SIG-M5 treated with dmso at 0.1 percent for 504 hours (cell line): ENCODE measurements around the gene CEP89.
"Not testable (repeated sequence)": the region's sequence is repeated elsewhere in the genome, so short reads cannot be mapped to it uniquely, and the experiment has no call there.

Experiments
- DNase-seq: peaks from one replicate; lab custom pipeline; 2025; ENCODE audit not compliant: unreplicated experiment; lab: John Stamatoyannopoulos, UW

CEP89 gene

GRCh38 chr19:32870981-32871451 lies 100.7 kb downstream of the CEP89 start:
- DNase-seq = no peak

- DNase-seq = no peak
Measured at GRCh38 chr19:32869966-32870573, 101.7 kb downstream of the CEP89 start.

DNA sequence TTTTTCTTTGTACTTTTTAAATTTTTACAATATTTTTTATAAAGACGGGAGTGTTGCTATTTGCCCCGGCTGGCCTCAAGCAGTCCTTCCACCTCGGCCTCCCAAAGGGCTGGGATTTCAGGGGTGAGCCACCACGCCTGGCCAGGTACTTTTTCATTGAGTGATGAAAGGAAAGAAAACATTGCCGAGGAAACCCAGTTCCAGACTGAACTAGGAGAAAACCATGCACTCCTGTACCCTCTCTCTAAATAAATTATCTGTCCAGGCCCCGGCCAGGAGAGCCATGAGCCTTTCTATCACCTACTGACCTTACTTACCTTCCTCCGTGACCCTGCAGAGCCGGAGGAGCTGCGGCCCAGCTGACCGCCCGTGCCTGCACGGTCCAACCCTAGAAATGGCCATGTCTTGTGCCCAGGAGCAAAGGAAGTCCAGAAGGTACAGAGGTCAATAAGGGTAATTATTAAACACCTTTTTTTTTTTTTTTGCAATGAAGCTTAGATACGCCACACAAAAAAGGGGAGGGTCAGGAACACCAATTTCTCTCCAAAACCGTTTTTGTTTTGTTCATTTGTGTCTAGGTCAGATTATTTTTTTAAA lies 102.3 kb downstream of the CEP89 start, which contains the start of gene SLC7A9:
SLC7A9 (minus strand) TSS at position 399 of the 597 bp plus-strand sequence. CDS start 1,233 bp downstream, outside the sequence.
- no peak for DNase-seq

DNA sequence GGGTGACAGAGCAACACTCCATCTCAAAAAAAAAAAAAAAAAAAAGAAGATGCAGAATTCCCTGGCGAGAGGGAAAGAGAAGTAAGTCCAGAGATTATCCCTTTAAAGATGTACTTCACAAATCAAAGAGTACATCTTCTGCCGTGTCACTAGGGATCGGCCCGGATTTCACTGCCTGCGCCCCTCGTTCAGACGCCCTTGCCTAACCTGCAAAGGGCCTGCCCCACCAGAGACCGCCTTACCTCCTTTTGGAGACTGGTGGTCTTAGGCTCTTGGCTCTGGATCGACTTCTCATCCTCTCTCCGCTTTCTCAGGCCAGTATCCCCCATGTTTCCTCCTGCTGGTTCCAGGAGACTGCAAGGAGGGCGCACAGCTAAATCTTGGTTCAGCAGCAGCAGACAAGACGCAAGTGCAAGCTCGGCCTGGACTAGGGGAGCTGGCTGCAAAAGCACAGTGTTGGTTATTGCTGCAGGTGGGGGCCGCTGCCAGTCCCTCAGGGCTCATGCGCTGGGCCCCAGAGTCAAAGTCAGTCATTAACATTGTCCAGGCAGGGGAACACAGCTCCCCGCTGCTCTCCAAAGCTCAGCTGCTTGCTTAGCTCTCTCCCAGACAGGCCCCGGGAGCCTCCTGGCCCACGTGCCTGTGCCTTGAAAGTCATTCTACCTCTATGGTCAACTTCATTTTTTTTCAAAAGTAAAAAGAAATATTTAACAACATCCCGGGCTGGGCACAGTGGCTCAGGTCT lies 103.4 kb downstream of the CEP89 start:
- DNase-seq = no peak

- not testable (repeated sequence) for DNase-seq
Measured at GRCh38 chr19:32867436-32867835, 104.3 kb downstream of the CEP89 start.

GRCh38 chr19:32866564-32867265 lies 105.0 kb downstream of the CEP89 start:
- DNase-seq = no peak

- DNase-seq = no peak
Measured at GRCh38 chr19:32866061-32866460, 105.7 kb downstream of the CEP89 start.

GRCh38 chr19:32865326-32865725 lies 106.4 kb downstream of the CEP89 start:
- no peak for DNase-seq

GRCh38 chr19:32864318-32865007 lies 107.3 kb downstream of the CEP89 start:
- DNase-seq = no peak

- DNase-seq = no peak
Measured at GRCh38 chr19:32863841-32864240, 107.9 kb downstream of the CEP89 start.

DNA sequence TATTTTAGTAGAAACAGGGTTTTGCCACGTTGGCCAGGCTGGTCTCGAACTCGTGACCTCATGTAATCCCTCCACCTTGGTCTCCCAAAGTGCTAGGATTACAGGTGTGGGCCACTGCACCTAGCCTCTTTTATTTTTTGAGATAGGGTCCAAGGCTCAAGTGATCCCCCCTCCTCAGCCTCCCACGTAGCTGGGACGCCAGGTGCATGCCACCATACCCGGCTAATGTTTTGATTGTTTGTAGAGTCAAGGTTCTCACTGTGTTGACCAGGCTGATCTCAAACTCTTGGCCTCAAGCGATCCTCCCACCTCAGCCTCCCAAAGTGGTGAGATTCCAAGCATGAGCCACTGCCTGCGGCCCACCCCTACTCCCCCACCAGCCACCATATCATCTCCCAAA lies 108.5 kb downstream of the CEP89 start:
- DNase-seq = no peak

DNA sequence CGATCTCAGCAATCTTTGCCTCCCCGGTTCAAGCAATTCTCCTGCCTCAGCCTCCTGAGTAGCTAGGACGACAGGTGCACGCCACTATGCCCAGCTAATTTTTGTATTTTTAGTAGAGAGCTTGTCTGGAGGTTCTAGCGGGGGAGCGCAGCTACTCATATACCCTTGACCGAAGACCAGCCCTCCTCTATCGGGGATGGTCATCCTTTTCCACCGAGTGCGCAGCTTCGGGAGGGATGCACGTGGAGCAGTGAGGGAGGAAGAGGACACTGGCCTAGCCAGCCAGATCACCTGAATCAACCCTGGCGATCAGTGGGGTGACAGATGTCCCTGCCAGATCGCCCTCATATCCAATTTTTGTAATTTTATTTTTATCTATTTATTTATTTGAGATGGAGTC lies 109.0 kb downstream of the CEP89 start:
- no peak for DNase-seq

DNA sequence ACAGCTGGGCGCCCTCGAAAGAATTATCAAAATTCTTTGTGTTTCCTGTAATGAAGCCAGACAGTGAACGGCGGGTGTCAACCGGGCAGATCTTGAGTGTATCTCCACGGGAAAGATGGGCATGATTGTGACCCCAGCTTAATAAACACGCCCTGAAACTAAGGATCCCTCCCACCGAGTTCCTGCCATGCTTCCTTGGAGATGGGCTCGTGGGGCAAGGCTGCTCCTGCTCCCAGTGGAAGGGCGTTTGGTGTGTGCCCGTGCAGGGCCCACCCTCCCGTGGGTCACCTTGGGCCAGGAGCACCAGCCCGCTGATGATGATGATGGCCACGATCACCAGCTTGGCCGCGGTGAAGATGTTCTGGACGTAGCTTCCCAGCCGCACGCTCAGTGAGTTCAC lies 109.6 kb downstream of the CEP89 start:
- DNase-seq = no peak

DNA sequence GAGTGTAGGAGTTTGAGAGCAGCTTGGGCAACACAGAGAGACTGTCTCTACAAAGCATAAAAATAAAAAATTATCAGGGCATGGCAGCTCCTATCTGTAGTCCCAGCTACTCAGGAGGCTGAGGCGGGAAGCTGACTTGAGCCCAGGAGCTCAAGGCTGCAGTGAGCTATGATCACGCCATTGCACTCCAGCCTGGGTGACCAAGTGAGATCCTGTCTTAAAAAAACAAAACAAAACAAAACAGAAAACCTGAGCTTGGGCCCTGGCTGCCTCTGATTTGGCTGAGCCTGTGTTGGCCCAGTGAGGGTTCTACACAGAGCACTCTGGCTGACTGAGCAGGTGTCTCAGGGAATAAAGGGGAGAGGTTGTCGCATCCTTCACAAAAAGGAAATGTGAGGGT lies 110.2 kb downstream of the CEP89 start:
- no peak for DNase-seq

DNA sequence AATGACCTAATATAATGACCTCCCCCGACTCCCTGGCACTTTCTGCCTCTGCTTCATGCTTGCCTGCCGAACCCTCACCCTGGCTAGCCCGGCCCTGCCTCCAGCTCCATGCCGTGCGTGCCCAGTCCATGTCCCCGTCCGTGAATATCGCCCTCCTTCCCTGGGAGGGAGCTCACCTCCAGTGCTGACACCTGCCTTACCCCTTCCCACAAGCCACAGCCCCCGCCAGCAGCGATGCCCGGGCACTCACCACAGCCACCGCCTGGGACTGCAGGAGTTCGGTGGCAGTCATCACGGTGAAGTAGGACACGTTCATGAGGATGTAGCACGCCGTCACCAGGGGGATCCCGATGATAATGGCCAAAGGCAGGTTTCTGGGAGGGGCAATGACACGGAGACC lies 112.2 kb downstream of the CEP89 start:
- no peak for DNase-seq

DNA sequence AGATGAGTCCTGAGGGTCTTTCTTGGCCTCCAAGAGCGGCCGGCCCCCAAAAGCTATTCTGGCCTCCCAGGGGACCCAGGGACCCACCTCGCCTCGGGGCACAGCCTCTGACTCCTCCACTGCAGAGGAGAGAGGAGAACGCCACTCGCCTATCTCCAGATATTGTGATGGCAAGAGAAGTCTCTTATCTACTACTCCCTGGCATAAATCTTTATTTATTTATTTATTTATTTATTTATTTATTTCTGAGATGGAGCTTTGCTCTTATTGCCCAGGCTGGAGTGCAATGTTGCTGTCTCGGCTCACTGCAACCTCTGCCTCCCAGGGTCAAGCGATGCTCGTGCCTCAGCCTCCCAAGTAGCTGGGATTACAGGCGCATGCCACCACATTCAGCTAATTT lies 113.2 kb downstream of the CEP89 start:
- no peak for DNase-seq

DNA sequence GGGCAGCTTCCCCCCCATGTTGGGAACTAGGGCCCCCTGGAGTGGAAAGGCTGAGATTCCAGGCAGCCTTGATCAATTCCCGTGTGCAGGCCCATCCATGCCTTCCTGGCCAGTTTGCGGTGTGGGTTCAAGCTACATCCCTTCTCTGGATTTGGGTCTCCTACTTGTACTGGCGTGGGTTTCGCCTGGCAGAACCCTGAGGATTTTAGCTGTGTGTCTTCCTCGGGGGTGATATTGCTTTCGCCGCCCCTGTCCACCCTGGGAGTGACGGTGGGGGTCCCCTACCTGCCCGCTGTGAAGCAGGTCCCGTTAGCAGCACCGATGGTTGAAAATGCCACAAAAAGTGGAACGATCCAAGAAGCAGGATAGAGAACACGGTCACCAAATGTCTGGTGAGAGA lies 113.6 kb downstream of the CEP89 start:
- no peak for DNase-seq

DNA sequence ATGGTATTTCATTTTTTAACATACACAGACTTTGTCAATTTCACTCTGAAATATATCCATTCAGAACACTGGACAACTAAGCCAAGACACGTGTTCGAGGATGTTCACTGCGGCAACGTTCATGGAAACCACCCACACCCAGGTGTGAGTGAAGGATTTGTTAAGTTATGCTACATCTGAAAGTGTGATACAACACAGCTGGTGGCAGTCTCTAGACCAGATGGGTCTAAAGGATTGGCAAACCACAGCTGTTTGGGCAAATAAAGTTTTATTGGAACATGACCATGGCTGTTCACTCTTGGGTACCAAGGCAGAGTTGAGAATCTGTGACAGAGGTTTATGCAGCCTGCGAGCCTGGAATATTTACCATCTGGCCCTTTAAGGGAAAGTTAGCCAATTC lies 114.2 kb downstream of the CEP89 start:
- no peak for DNase-seq

DNA sequence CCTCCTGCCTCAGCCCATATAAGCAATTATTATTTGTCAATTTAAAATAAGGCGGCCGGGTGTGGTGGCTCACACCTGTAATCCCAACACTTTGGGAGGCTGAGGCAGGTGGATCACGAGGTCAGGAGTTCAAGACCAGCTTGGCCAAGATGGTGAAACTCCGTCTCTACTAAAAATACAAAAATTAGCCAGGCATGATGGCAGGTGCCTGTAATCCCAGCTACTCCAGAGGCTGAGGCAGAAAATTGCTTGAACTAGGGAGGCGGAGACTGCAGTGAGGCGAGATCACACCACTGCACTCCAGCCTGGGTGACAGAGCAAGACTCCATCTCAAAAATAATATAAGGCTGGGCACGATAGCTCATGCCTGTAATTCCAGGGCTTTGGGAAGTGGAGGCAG lies 114.9 kb downstream of the CEP89 start:
- not testable (repeated sequence) for DNase-seq

- DNase-seq = no peak
Measured at GRCh38 chr19:32852216-32852615, 119.5 kb downstream of the CEP89 start.

- DNase-seq = not testable (repeated sequence)
Measured at GRCh38 chr19:32848035-32848434, 123.7 kb downstream of the CEP89 start.
